Gastrocnemius medialis (tissue), 4 donors: ENCODE data around the gene SAT1. TPM values are rescaled to one million over a fixed set of nuclear protein-coding genes. Genes with fewer than 3 reads are reported as not detected.

ENCODE experiments used
- ATAC-seq, 2 donors: fragments of 150-250 bp; one replicate each; pipeline ENCODE4 v1.9.1; 2016
- DNase-seq, 2 donors: peaks; one replicate each; pipeline ENCODE4 v3.0.0-alpha.2; 2019
- H3K27ac ChIP-seq, 4 donors: fragments of 200-600 bp; sonication (generic); 1 replicate in 1 of 4; 2 replicates in 3 of 4; pipeline ENCODE4 v1.5.1; 2016 to 2018; ENCODE audit warnings: mild to moderate bottlenecking in 2 of 4, moderate library complexity in 1 of 4
- H3K27me3 ChIP-seq, 3 donors: fragments of 200-600 bp; sonication (generic) in 2 of 3; 1 replicate in 1 of 3; 2 replicates in 2 of 3; pipeline versions ENCODE4 v1.5.1 to v1.6.0; 2016 to 2019; ENCODE audit warnings: mild to moderate bottlenecking in 1 of 3, moderate library complexity in 1 of 3
- H3K36me3 ChIP-seq, 2 donors: fragments of 200-600 bp; sonication (generic) in 1 of 2; one replicate each; pipeline ENCODE4 v1.5.1; 2017 to 2018
- H3K4me1 ChIP-seq, 2 donors: fragments of 200-600 bp; sonication (generic) in 1 of 2; one replicate each; pipeline ENCODE4 v1.5.1; 2016 to 2017; ENCODE audit warnings: mild to moderate bottlenecking in 2 of 2
- H3K4me3 ChIP-seq, 4 donors: fragments of 200-600 bp; sonication (generic) in 3 of 4; 1 replicate in 1 of 4; 2 replicates in 3 of 4; pipeline ENCODE4 v1.5.1; 2016 to 2019; ENCODE audit warnings: mild to moderate bottlenecking in 2 of 4
- H3K9me3 ChIP-seq, 3 donors: fragments of 200-600 bp; sonication (generic) in 2 of 3; 1 replicate in 1 of 3; 2 replicates in 2 of 3; pipeline ENCODE4 v1.5.1; 2016 to 2019
- POLR2A ChIP-seq, 2 donors: fragments of 450-650 bp; IDR thresholded peaks; one replicate each; pipeline ENCODE4 v1.6.1; 2017; ENCODE audit warnings: antibody characterized with exemption in 2 of 2, mild to moderate bottlenecking in 2 of 2, moderate library complexity in 2 of 2
- in situ Hi-C, 4 donors: fragments of 200-750 bp; cut with MboI; loops; one replicate each; pipeline versions ENCODE4 v1.15.0 to v1.8.0; 2017; ENCODE audit warnings: low sequenced_read_pairs in 4 of 4
- intact Hi-C: fragments of 100-400 bp; cut with DNase I; formaldehyde crosslinking; loops from one replicate; pipeline ENCODE4 v1.15.1; 2023; ENCODE audit warnings: low total_unique reads
- total RNA-seq, 4 donors: library from RNA; depleted of rRNA; stranded (reverse); fragments of >200 nt; gene quantifications; one replicate each; pipeline versions ENCODE4 v1.1.0 to v1.2.3, GENCODE V29; 2016
- TF ChIP-seq, protein P1 (sequence below), 5 experiments: fragments of 450-650 bp in 3 of 5; fragments of 200-600 bp in 2 of 5; sonication (generic) in 2 of 5; IDR thresholded peaks in 4 of 5; conservative IDR thresholded peaks in 1 of 5; 1 replicate in 4 of 5; 2 replicates in 1 of 5; pipeline ENCODE4 v1.5.1; 2016 to 2019; ENCODE audit warnings: antibody characterized with exemption in 5 of 5, mild to moderate bottlenecking in 3 of 5, moderate library complexity in 3 of 5

Gene SAT1
- total RNA-seq, 4 donors from 2014 or later = 46.1 to 122 (median 81.4) TPM

DNA sequence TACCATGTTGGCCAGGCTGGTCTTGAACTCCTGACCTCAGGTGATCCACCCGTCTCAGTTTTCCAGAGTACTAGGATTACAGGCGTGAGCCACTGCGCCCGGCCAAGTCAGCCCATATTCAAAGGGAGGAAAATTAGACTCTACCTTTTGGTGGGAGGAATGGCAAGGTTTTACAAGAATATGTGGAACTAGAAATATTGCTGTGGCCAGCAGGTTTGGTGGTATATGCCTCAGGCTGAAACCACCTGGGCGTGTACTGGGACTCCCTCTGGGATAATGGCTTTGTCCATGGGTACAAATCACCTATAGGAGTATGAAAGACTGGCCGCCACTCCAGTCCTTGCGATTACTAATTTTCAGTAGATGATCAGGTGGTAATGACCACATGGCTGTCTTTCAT is 32.4 kb downstream of the SAT1 start:
- Histone ChIP-seq H3K27me3 (no peaks in the 10 kb centered on the region), H3K4me3 (no peak overlapping the region), H3K9me3 (no peaks in the 10 kb centered on the region), H3K27ac (no peak overlapping the region), H3K36me3 (no peaks in the 10 kb centered on the region), H3K4me1 (no peaks in the 10 kb centered on the region)
- in situ Hi-C loops = no loop called here
- no peak for ATAC-seq
- intact Hi-C loops = no loop called here
- DNase-seq = no peak
- TF ChIP-seq, protein P1, sequence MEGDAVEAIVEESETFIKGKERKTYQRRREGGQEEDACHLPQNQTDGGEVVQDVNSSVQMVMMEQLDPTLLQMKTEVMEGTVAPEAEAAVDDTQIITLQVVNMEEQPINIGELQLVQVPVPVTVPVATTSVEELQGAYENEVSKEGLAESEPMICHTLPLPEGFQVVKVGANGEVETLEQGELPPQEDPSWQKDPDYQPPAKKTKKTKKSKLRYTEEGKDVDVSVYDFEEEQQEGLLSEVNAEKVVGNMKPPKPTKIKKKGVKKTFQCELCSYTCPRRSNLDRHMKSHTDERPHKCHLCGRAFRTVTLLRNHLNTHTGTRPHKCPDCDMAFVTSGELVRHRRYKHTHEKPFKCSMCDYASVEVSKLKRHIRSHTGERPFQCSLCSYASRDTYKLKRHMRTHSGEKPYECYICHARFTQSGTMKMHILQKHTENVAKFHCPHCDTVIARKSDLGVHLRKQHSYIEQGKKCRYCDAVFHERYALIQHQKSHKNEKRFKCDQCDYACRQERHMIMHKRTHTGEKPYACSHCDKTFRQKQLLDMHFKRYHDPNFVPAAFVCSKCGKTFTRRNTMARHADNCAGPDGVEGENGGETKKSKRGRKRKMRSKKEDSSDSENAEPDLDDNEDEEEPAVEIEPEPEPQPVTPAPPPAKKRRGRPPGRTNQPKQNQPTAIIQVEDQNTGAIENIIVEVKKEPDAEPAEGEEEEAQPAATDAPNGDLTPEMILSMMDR (IDR thresholded peaks at IDR 0.05 in 4 of 5, conservative IDR thresholded peaks at IDR 0.05 in 1 of 5) = no peak
- TF ChIP-seq POLR2A (IDR thresholded peaks at IDR 0.05) = no peak

DNA sequence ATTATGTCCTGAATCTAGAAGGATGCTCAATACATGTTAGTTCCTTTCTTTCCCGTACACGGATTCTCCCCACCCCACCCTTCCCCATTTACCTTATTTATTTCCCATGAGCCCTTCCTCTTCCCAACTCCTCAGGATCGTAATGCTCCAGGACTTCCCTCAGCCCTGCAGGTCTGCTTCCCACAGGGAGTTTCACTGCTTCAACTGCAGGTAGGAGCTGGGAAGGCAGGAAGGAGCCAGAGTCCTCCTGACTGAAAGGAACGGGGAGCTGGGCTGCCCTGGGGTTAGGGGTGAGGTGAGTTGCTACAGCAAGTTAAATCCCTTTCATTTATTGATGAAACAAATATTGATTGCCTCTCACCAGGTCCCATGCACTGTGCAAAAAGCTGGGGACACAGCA is 33.2 kb downstream of the SAT1 start:
- Histone ChIP-seq H3K27ac (no peak overlapping the region), H3K36me3 (no peaks in the 10 kb centered on the region), H3K9me3 (no peaks in the 10 kb centered on the region), H3K27me3 (no peaks in the 10 kb centered on the region), H3K4me3 (no peak overlapping the region), H3K4me1 (no peaks in the 10 kb centered on the region)
- intact Hi-C loops = no loop called here
- in situ Hi-C loops = no loop called here
- DNase-seq (no peak), ATAC-seq (no peak)
- TF ChIP-seq, protein P1 (IDR thresholded peaks at IDR 0.05 in 4 of 5, conservative IDR thresholded peaks at IDR 0.05 in 1 of 5) = no peak
- TF ChIP-seq POLR2A (IDR thresholded peaks at IDR 0.05) = no peak

DNA sequence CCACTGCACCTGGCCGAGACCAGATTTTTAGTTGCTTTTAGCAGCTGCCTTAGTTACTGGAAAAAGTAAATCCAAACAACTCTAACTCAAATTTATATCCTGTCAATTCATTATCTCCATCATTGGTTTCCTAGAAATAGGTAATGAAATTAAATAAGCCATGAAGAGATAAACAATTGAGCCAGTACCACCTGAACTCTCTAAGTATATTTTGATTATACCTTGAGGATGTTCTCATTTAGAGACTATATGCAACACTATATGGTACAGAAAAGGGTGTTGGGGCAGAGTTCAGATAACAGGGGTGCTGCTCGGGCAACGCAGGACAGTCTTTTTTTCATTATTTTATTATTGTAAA is 35.0 kb downstream of the SAT1 start:
- no peak for DNase-seq
- no peak overlapping the region for H3K27ac ChIP-seq
- H3K4me1 ChIP-seq = no peaks in the 10 kb centered on the region
- H3K36me3 ChIP-seq = no peaks in the 10 kb centered on the region
- no peak for ATAC-seq
- TF ChIP-seq, protein P1 (IDR thresholded peaks at IDR 0.05 in 4 of 5, conservative IDR thresholded peaks at IDR 0.05 in 1 of 5) = no peak
- no peak for TF ChIP-seq POLR2A (IDR thresholded peaks at IDR 0.05)
- no peaks in the 10 kb centered on the region for H3K27me3 ChIP-seq
- intact Hi-C loops (no loop called here), in situ Hi-C loops (no loop called here)
- H3K4me3 ChIP-seq = no peak overlapping the region
- H3K9me3 ChIP-seq = no peaks in the 10 kb centered on the region

DNA sequence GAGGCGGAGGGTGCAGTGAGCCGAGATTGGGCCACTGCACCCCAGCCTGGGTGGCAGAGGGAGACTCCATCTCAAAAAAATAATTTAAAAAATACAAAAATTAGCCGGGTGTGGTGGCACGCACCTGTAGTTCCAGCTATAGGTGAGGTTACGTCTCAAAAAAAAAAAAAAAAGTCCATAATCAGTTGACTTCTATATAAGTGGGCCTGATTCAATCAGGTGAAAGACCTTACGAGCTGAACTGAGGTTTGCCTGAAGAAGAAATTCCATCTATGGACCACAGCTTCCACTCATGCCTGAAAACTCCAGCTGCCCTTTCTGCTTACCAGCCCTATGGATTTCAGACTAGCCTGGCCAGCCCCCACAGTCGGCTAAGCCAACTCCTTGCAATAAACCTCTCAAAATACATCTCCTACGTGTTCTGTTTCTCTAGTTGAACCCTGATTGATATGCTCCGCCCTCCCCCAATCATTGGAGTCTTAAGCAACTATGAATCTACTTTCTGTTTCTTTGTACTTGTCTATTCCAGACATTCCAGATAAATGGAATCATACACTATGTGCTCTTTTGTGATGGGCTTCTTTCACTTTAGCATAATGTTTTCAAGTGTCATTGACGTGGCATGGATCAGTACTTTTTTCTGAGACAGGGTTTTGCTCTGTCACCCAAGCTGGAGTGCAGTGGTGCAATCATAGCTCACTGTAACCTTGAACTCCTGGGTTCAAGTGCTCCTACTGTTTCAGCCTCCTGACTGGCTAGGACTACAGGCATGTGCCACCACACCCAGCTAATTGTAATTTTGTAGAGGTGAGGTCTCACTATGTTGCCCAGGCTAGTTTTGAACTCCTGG is 36.6 kb downstream of the SAT1 start:
- DNase-seq (no peak), ATAC-seq (no peak)
- no peak overlapping the region for H3K27ac ChIP-seq
- in situ Hi-C loops (no loop called here), intact Hi-C loops (no loop called here)
- H3K27me3 ChIP-seq = no peaks in the 10 kb centered on the region
- H3K4me1 ChIP-seq = no peaks in the 10 kb centered on the region
- no peaks in the 10 kb centered on the region for H3K36me3 ChIP-seq
- H3K9me3 ChIP-seq = no peaks in the 10 kb centered on the region
- no peak overlapping the region for H3K4me3 ChIP-seq
- TF ChIP-seq, protein P1 (IDR thresholded peaks at IDR 0.05 in 4 of 5, conservative IDR thresholded peaks at IDR 0.05 in 1 of 5) = no peak
- TF ChIP-seq POLR2A (IDR thresholded peaks at IDR 0.05) = no peak
